ENCODE measurements around the gene SRSF1. TPM values are rescaled to one million over a fixed set of nuclear protein-coding genes. Genes with fewer than 3 reads are reported as not detected.

Gene SRSF1
- total RNA-seq, 1 donor from 2014 or later = 306 TPM

DNA sequence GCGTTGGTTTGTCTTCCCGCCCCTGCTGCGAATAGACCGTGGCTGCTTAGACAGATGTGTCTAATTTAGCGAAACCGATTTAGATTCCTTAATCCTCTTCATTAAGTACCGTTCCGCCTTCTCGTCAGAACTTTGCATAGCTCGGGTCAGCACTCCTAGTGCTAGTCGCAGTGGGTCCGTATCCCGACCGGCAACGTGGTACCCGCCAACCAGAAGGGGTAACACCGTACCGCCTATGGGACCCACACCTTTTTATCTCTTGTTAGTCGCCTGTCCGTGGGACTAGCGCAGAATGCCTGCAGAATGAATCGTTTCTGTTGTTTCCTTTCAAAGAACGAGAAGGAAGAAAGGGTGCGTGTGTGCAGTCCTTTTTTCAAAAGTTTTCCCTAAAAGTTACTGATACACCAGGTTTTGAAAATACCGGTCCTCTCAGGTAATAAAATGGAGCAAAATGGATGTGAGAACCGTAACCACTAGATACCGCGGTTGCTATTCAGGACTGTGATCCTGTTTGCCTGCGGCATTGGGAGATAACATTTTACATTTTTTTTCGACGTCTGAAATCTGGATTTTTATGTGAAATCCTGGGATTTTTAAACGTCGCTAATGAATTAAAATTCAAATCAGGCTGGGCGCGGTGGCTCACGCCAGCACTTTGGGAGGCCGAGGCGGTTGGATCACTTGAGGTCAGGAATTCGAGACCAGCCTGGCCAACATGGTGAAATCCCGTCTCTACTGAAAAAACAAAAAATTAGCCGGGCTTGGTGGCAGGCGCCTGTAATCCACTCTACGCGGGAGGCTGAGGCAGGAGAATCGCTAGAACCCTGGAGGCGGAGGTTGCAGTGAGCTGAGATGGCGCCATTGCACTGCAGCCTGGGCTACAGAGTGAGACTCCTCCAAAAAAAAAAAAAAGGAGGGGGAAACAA is 998 bp upstream of the SRSF1 start:
- Mint-ChIP-seq H3K36me3 (peaks cover 35% of the 10 kb centered on the region), H3K27me3 (peaks cover 3% of the 10 kb centered on the region), H3K27ac (peak overlapping the region; percentile 99), H3K4me1 (ENCODE audit: unreplicated experiment) (peaks cover 28% of the 10 kb centered on the region), H3K4me3 (peak overlapping the region; percentile 100), H3K9me3 (no peaks in the 10 kb centered on the region)
- no peak for TF ChIP-seq CTCF (conservative IDR thresholded peaks at IDR 0.05)
- DNase-seq (ENCODE audit: extremely low spot score, unreplicated experiment) = no peak

DNA sequence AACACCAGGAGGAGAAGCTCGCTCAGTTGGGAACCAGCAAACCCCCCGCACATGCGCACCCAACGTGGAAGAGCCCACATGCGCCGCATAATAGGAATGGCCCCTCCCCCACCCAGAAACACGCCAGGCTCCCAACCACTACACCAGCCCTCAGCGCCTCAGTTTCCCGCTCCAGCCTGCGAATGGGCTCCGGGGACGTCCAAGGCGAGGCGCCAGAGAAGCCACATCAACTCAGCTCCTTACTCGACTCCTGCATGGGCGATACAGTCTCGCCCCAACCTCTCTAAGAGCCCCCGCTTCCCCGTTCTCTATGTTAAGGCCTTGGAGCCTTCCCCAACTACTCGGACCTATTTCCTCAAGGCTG is 504 bp downstream of the SRSF1 start:
- H3K4me1 Mint-ChIP-seq (ENCODE audit: unreplicated experiment) = peaks cover 37% of the 10 kb centered on the region

GRCh38 chr17:58005728-58006559 is 1.1 kb downstream of the SRSF1 start:
- TF ChIP-seq CTCF (conservative IDR thresholded peaks at IDR 0.05) = peak; percentile 27
- DNase-seq (ENCODE audit: extremely low spot score, unreplicated experiment) = no peak
- peak overlapping the region; percentile 100 for H3K4me3 Mint-ChIP-seq
- H3K36me3 Mint-ChIP-seq = peaks cover 42% of the 10 kb centered on the region
- H3K9me3 Mint-ChIP-seq = no peaks in the 10 kb centered on the region
- H3K27ac Mint-ChIP-seq = peak overlapping the region; percentile 99
- peaks cover 40% of the 10 kb centered on the region for H3K4me1 Mint-ChIP-seq (ENCODE audit: unreplicated experiment)
- peaks cover 3% of the 10 kb centered on the region for H3K27me3 Mint-ChIP-seq

More for the DNA sequence above, 504 bp downstream of the SRSF1 start:
- Mint-ChIP-seq H3K9me3 (no peaks in the 10 kb centered on the region), H3K36me3 (peaks cover 42% of the 10 kb centered on the region), H3K27ac (peak overlapping the region; percentile 99), H3K4me3 (peak overlapping the region; percentile 100), H3K27me3 (peaks cover 3% of the 10 kb centered on the region)
- peak; percentile 75 for DNase-seq (ENCODE audit: extremely low spot score, unreplicated experiment)
- TF ChIP-seq CTCF (conservative IDR thresholded peaks at IDR 0.05) = no peak

GRCh38 chr17:58005031-58005727 is 1.9 kb downstream of the SRSF1 start:
- Mint-ChIP-seq H3K9me3 (no peaks in the 10 kb centered on the region), H3K4me3 (peak overlapping the region; percentile 100), H3K4me1 (ENCODE audit: unreplicated experiment) (peaks cover 48% of the 10 kb centered on the region), H3K36me3 (peaks cover 42% of the 10 kb centered on the region), H3K27me3 (peaks cover 3% of the 10 kb centered on the region), H3K27ac (peak overlapping the region; percentile 99)
- no peak for TF ChIP-seq CTCF (conservative IDR thresholded peaks at IDR 0.05)
- DNase-seq (ENCODE audit: extremely low spot score, unreplicated experiment) = no peak

- Mint-ChIP-seq H3K9me3 (no peaks in the 10 kb centered on the region), H3K27me3 (peaks cover 3% of the 10 kb centered on the region), H3K36me3 (peaks cover 46% of the 10 kb centered on the region), H3K4me3 (peak overlapping the region; percentile 25), H3K4me1 (ENCODE audit: unreplicated experiment) (peaks cover 52% of the 10 kb centered on the region), H3K27ac (peak overlapping the region; percentile 40)
- no peak for TF ChIP-seq CTCF (conservative IDR thresholded peaks at IDR 0.05)
- DNase-seq (ENCODE audit: extremely low spot score, unreplicated experiment) = no peak
Measured at GRCh38 chr17:58004060-58004459, 3.0 kb downstream of the SRSF1 start.

Measured in type B pancreatic cell (in vitro differentiated cells).